Heart right ventricle (tissue), 16 donors: ENCODE measurements around the gene SPATA24. TPM values are rescaled to one million over a fixed set of nuclear protein-coding genes. Genes with fewer than 3 reads are reported as not detected.

Source experiments
- ATAC-seq, 8 donors: fragments of 200-7000 bp; cut with Tn5 transposase; one replicate each; pipeline ENCODE4 v1.9.1; 2020; ENCODE audit warnings: mild to moderate bottlenecking in 8 of 8, moderate library complexity in 8 of 8, moderate number of reproducible peaks in 1 of 8
- DNase-seq, 2 donors: peaks; one replicate each; pipeline ENCODE4 v3.0.0-alpha.2; 2020
- H3K27ac ChIP-seq, 10 donors: fragments of 200-600 bp; sonication (generic) in 2 of 10; one replicate each; pipeline versions ENCODE4 v1.5.0 to v1.8.0; 2020 to 2022; ENCODE audit warnings: mild to moderate bottlenecking in 3 of 10
- H3K27me3 ChIP-seq, 7 donors: fragments of 200-600 bp; one replicate each; pipeline ENCODE4 v1.8.0; 2021 to 2022; ENCODE audit warnings: mild to moderate bottlenecking in 2 of 7
- H3K36me3 ChIP-seq, 9 donors: fragments of 200-600 bp; sonication (generic) in 1 of 9; one replicate each; pipeline versions ENCODE4 v1.5.0 to v1.8.0; 2020 to 2022; ENCODE audit warnings: mild to moderate bottlenecking in 2 of 9
- H3K4me1 ChIP-seq, 9 donors: fragments of 200-600 bp; sonication (generic) in 1 of 9; one replicate each; pipeline versions ENCODE4 v1.5.0 to v1.8.0; 2020 to 2022; ENCODE audit warnings: mild to moderate bottlenecking in 4 of 9
- H3K4me3 ChIP-seq, 10 donors: fragments of 200-600 bp; sonication (generic) in 2 of 10; one replicate each; pipeline versions ENCODE4 v1.5.0 to v1.8.0; 2020 to 2022; ENCODE audit warnings: mild to moderate bottlenecking in 7 of 10, moderate library complexity in 2 of 10
- H3K9me3 ChIP-seq, 11 donors: fragments of 200-600 bp in 10 of 11; sonication (generic) in 2 of 11; one replicate each; pipeline versions ENCODE4 v1.5.0 to v1.8.0; 2013 to 2022; ENCODE audit warnings: mild to moderate bottlenecking in 2 of 11, control low read depth in 1 of 11, moderate library complexity in 1 of 11
- CTCF ChIP-seq, 9 donors: fragments of 200-600 bp; sonication (generic) in 2 of 9; IDR thresholded peaks; one replicate each; pipeline versions ENCODE4 v1.5.0 to v1.8.0; 2021 to 2022; ENCODE audit warnings: antibody characterized with exemption in 9 of 9, mild to moderate bottlenecking in 5 of 9, moderate library complexity in 1 of 9
- WGBS, 2 donors: extraction: QIAGEN DNeasy Blood & Tissue Kit; methylation state at CpG; one replicate each; pipeline ENCODE4 v1.1.7; 2013; ENCODE audit warnings: inconsistent platforms in 1 of 2; 5-methylcytosine and 5-hydroxymethylcytosine counted together
- intact Hi-C, 10 donors: fragments of 100-400 bp; cut with DNase I; formaldehyde crosslinking; loops; one replicate each; pipeline versions ENCODE4 v1.11.1 to v1.14.2; 2022
- polyA plus RNA-seq, 2 donors: library from polyadenylated mRNA; stranded (reverse); fragments of 200-250 nt; gene quantifications; one replicate each; pipeline ENCODE4 v1.2.3, GENCODE V29; 2013
- total RNA-seq, 10 donors: library from RNA; stranded (reverse); fragmentation: NEBNext Ultra II Directional in 3 of 10; extraction: Animal tissue kit (Norgen Biotek cat#: 25700) in 3 of 10; gene quantifications; one replicate each; pipeline versions ENCODE4 v1.2.1 to v1.2.4, GENCODE V29; 2021 to 2023
- donor health status: Arrhythmogenic right ventricular cardiomyopathy.
- donor health status: ischemic (EF 13 %, LVEDD 7.1; RV severe dilation, severe dysfunction).
- donor health status: healthy with polysubstance abuse.
- donor health status: DM: no; HTN: yes; CAD: no.
- donor health status: DM: no; HTN: no; CAD: no.
- donor health status: ischemic (EF 25% LVEDD 6.9; RV normal size, moderate dysfunction).
- donor health status: ischemic (EF 25% LVEDD 5.7; RV mildly dilated, moderate dysfunction).
- donor health status: healthy.
- donor health status: DM: yes; HTN: yes; CAD: no.
- donor health status: Ischemic cardiomyopathy.
- donor health status: ischemic (EF 35%, LVEDD 5.7; RV mildly dilated, moderate dysfunction).
- donor health status: nonischemic (EF 11% LVEDD 7.7; RV severe dilation, severe dysfunction).
- donor health status: DM: yes; HTN: yes; CAD: no.
- donor health status: PGD.
- donor health status: ischemic (EF 29% LVEDD 5.4; RV normal size, mild dysfunction).
- donor health status: nonischemic (EF 23%, LVEDD 6.1; RV moderate dilation, normal function).

Gene SPATA24
- total and polyA plus RNA-seq, 12 donors, result 11.8 to 37.5 (median 16.5) TPM

- Histone ChIP-seq H3K4me1 (peaks cover 6 to 29% (median 16%) of the 10 kb centered on the region in 9 donors), H3K27me3 (no peaks in the 10 kb centered on the region), H3K36me3 (peaks cover 0 to 22% (median 0%) of the 10 kb centered on the region in 9 donors), H3K27ac (peak overlapping the region; percentile 79 to 98 (median 90)), H3K4me3 (peak overlapping the region; percentile 26 to 59 (median 52)), H3K9me3 (no peaks in the 10 kb centered on the region)
- no peak for DNase-seq
- intact Hi-C loops, result no loop called here
- 19 to 20% methylated on average over 7 of the region's 7 CpGs for WGBS, 2 donors
- ATAC-seq, result peak in 4 of 8 donors; percentile 1 to 11 (median 6)
- TF ChIP-seq CTCF (IDR thresholded peaks at IDR 0.05), result no peak
Observed at GRCh38 chr5:139403418-139403786, 487 bp downstream of the SPATA24 start.

- Histone ChIP-seq H3K27me3 (no peaks in the 10 kb centered on the region), H3K4me3 (peak overlapping the region in 1 of 10 donors; percentile 57), H3K4me1 (peaks cover 6 to 37% (median 18%) of the 10 kb centered on the region in 9 donors), H3K9me3 (no peaks in the 10 kb centered on the region), H3K36me3 (peaks cover 0 to 22% (median 0%) of the 10 kb centered on the region in 9 donors), H3K27ac (peak overlapping the region in 7 of 10 donors; percentile 83 to 98 (median 89))
- TF ChIP-seq CTCF (IDR thresholded peaks at IDR 0.05), result peak in 7 of 9 donors; percentile 14 to 54 (median 38)
- ATAC-seq (no peak), DNase-seq (no peak)
- intact Hi-C loops, result no loop called here
- 71% methylated on average over 7 of the region's 7 CpGs for WGBS, 2 donors
Observed at GRCh38 chr5:139402561-139403158, 1.2 kb downstream of the SPATA24 start.

GRCh38 chr5:139401546-139401945 lies 2.3 kb downstream of the SPATA24 start:
- TF ChIP-seq CTCF (IDR thresholded peaks at IDR 0.05), result no peak
- WGBS, 2 donors, result 94 to 95% methylated on average over 10 of the region's 10 CpGs
- no peak overlapping the region for H3K27ac ChIP-seq
- DNase-seq (no peak), ATAC-seq (no peak)
- H3K36me3 ChIP-seq, result peaks cover 0 to 22% (median 0%) of the 10 kb centered on the region in 9 donors
- intact Hi-C loops, result no loop called here
- no peaks in the 10 kb centered on the region for H3K9me3 ChIP-seq
- no peaks in the 10 kb centered on the region for H3K27me3 ChIP-seq
- peaks cover 6 to 43% (median 26%) of the 10 kb centered on the region in 9 donors for H3K4me1 ChIP-seq
- no peak overlapping the region for H3K4me3 ChIP-seq

- H3K27me3 ChIP-seq, result peaks cover 0 to 5% (median 0%) of the 10 kb centered on the region in 7 donors
- no peaks in the 10 kb centered on the region for H3K9me3 ChIP-seq
- intact Hi-C loops, result no loop called here
- ATAC-seq, result no peak
- DNase-seq, result no peak
- no peak for TF ChIP-seq CTCF (IDR thresholded peaks at IDR 0.05)
- no peak overlapping the region for H3K4me3 ChIP-seq
- H3K27ac ChIP-seq, result no peak overlapping the region
- H3K36me3 ChIP-seq, result peaks cover 0 to 22% (median 0%) of the 10 kb centered on the region in 9 donors
- 87 to 91% methylated on average over 6 of the region's 6 CpGs for WGBS, 2 donors
- peaks cover 9 to 52% (median 39%) of the 10 kb centered on the region in 9 donors for H3K4me1 ChIP-seq
Observed at GRCh38 chr5:139399501-139400121, 4.3 kb downstream of the SPATA24 start.
